Prostate gland (tissue), 2 donors: Measurements from ENCODE around the gene PTPN7.

Experiments
- POLR2A ChIP-seq: fragments of 450-650 bp; IDR thresholded peaks from one replicate; pipeline ENCODE4 v1.6.1; 2016; ENCODE audit warnings: antibody characterized with exemption, mild to moderate bottlenecking
- TF ChIP-seq, protein P1 (sequence below), 4 experiments: fragments of 200-600 bp in 2 of 4; fragments of 450-650 bp in 2 of 4; sonication (generic) in 2 of 4; IDR thresholded peaks; 1 replicate in 3 of 4; 2 replicates in 1 of 4; pipeline ENCODE4 v1.5.1; 2016 to 2019; ENCODE audit warnings: antibody characterized with exemption in 4 of 4, mild to moderate bottlenecking in 2 of 4, moderate library complexity in 2 of 4

DNA sequence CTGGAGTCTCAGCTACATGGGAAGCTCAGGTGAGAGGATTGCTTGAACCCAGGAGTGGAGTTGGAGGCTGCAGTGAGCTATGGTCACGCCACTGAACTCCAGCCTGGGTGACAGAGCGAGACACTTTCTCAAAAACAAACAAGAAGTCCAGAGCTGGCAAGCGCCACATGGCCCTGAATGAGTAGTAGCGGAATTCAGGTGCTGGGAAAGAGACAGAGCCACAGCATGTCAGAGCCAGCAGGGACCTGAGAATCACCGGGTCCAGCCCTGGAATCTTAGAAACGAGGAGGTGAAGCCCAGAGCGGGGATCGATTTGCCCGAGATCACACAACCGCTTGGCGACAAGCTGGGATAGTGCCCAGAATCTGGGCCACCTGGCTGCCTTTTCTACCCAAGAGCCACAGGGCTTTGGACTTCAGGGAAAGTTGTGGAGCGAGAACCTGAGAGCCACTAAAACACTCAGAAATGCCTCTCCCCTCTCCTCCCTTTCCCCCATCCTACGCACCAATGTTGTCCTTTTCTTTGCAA lies 25.7 kb downstream of the PTPN7 start:
- no peak for TF ChIP-seq POLR2A
- TF ChIP-seq, protein P1, sequence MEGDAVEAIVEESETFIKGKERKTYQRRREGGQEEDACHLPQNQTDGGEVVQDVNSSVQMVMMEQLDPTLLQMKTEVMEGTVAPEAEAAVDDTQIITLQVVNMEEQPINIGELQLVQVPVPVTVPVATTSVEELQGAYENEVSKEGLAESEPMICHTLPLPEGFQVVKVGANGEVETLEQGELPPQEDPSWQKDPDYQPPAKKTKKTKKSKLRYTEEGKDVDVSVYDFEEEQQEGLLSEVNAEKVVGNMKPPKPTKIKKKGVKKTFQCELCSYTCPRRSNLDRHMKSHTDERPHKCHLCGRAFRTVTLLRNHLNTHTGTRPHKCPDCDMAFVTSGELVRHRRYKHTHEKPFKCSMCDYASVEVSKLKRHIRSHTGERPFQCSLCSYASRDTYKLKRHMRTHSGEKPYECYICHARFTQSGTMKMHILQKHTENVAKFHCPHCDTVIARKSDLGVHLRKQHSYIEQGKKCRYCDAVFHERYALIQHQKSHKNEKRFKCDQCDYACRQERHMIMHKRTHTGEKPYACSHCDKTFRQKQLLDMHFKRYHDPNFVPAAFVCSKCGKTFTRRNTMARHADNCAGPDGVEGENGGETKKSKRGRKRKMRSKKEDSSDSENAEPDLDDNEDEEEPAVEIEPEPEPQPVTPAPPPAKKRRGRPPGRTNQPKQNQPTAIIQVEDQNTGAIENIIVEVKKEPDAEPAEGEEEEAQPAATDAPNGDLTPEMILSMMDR (IDR thresholded peaks at IDR 0.05), result no peak
